ENCODE measurements around the gene HNRNPUL2.
A peak's percentile ranks its signal among the peaks of the same experiment; 100 is the strongest.
"Not testable (repeated sequence)": the region's sequence is repeated elsewhere in the genome, so short reads cannot be mapped to it uniquely, and the experiment has no call there.

The HNRNPUL2 gene

DNA sequence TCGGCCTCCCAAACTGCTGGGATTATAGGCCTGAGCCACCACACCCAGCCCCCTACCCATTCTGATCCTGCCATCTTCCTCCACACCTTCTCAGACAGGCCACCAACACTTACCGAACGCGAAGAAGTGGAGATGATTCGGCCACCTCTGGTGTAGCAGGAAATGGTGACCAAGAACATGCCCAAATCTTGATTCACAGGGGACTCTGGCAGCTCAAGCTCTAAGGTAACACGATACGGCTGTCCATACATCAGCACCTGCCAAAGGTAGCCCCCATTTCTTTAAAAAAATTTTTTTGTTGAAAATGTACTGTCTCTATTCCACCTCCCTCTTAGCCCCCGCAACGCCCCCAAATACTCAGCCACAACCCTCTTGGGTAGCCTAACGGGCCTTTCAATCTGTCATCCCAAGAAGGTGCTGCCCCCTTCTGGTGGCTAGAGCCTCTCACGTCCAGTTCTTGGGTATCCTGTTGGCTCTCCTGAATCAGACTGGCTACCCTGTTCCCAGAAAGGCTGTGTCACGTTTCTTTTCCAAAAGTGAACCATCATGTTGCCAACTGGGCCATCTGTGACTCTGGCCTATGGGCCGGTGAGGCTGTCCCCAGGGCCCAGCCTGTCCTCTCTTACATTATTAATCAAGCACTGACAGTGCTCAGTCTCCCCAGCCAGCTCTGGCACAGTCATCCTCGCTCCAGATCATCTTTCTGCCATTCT, 32.6 kb downstream of the HNRNPUL2 start:
- peak; percentile 77 for DNase-seq

DNA sequence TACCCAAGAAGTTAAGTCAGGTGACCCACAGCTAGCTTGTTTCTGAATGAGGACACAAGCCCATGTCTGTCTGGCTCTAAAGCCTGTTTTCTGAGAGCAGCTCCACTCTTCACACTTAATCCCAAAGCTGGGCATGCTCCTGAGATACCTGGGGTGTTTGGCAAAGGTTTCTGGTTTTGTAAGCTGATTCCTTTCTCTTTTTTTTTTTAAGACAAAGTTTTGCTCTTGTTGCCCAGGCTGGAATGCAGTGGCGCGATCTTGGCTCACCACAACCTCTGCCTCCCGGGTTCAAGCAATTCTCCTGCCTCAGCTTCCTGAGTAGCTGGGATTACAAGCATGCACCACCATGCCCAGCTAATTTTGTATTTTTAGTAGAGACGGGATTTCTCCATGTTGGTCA, 33.6 kb downstream of the HNRNPUL2 start:
- not testable (repeated sequence) for DNase-seq

DNA sequence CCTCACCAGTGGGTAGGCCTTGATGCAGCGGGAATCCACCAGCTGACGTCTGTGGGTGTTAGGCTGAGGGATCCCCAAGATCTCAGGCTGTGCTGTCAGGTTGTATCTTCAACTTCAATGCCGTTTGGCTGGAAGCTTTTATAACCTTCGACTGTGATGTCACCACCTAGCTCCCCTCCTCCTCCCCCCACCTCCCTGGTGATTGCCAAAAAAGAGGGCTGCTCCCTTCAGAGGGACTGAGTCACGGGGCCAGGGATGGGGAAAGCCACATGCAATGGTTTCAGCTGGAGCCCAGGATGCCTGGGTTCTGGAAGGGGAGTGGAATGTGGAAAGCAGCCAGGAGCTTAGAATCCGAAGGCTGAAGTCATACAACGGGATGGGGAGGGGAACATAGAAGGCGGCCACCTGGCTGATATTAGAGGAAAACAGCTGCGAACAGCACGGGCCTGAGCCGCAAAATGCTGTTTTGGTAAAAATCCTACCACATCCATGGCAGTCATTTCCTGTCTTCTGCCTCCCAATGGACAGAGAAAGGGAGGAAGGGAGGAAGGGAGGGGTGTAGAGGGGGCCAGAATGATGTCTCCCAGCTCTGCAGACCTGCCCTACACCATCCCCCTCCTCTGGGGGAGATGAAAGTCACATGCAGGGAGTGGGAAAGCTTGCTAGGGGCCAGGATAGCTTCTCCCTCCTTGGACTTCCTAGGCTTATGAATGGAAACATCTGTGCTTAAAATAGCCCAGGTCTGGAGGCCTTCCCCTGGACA, 37.7 kb downstream of the HNRNPUL2 start, which contains the start of gene LRRN4CL:
Gene LRRN4CL (minus strand): TSS at position 110 of the 763 bp plus-strand sequence. CDS start 1,022 bp downstream, outside the sequence.
- DNase-seq = no peak

DNA sequence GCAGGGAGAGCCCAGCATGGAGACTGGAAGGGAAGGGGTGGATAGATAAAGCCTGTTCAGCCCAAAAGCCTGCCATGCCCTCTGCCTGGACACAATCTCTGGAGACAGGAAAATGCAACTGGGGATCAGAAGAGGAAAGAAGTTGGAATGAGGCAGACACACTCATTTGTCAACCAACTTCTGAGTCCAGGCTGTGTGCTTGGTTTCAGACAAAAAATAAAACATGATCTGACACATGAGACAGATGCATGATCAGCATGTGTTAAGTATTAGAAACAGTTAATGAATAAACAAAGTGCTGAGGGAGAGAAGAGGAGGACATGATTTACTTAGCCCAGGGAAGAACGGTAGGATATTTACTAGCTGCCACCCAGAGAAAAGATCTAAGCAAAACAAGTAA, 38.8 kb downstream of the HNRNPUL2 start:
- DNase-seq = no peak

DNA sequence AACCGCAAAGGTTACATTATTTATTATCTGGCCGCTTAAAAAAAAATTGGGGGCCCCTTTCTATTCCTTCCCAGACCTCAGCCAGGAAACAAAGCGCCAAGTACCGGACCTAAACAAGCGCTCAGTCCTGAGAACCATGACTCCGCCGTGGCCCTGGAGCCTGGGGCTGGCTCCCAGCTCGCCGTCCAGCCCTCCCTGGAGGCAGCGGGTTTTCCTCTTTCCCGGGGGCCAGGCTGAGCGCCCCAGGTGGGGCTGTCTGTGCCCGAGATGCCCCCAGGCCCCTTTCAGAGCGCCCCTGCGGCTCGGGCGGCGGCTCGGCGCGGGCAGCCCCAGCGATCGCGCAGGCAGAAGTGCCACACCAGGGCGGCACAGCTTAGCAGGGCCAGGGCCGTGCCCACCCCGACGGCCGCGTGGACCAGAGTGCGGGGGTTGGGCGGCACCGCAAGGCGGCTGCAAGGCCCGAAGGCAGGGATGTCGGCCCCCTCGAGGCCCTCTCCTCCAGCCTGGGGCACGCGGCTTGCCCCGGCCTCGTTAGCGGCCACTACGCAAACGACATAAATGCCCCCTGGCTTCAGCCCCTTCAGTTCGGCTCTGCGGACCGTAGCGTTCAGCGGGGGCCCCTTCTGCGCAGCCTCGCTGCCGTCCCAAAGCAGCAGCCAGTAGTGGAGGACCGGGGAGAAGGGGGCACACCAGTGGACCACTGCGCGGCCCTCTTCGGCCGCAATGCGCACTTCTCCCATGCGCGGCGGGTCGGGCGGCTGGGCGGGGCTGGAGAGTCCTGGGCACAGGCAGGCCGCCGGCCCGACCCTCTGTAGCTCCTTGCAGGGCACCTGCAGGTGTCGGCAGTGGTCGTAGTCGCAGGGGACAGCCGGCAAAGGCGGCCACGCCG, 39.5 kb downstream of the HNRNPUL2 start:
- DNase-seq = no peak

DNA sequence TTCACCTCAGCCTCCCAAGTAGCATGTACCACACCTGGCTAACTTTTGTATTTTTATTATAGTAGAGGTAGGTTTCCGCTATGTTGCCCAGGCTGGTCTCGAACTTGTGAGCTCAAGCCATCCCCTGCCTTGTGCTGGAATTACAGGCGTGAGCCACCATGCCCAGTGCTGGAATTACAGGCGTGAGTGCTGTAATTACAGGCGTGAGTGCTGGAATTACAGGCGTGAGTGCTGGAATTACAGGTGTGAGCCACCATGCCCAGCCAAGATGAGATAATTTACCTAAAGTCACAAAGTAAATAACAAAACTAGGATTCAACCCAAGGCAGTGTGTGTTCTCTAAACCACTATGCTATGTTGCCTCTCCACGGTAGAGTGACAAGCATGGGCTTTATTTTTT, 44.7 kb downstream of the HNRNPUL2 start:
- DNase-seq = no peak

GRCh38 chr11:62680825-62681240, 46.4 kb downstream of the HNRNPUL2 start:
- DNase-seq = peak; percentile 81

DNA sequence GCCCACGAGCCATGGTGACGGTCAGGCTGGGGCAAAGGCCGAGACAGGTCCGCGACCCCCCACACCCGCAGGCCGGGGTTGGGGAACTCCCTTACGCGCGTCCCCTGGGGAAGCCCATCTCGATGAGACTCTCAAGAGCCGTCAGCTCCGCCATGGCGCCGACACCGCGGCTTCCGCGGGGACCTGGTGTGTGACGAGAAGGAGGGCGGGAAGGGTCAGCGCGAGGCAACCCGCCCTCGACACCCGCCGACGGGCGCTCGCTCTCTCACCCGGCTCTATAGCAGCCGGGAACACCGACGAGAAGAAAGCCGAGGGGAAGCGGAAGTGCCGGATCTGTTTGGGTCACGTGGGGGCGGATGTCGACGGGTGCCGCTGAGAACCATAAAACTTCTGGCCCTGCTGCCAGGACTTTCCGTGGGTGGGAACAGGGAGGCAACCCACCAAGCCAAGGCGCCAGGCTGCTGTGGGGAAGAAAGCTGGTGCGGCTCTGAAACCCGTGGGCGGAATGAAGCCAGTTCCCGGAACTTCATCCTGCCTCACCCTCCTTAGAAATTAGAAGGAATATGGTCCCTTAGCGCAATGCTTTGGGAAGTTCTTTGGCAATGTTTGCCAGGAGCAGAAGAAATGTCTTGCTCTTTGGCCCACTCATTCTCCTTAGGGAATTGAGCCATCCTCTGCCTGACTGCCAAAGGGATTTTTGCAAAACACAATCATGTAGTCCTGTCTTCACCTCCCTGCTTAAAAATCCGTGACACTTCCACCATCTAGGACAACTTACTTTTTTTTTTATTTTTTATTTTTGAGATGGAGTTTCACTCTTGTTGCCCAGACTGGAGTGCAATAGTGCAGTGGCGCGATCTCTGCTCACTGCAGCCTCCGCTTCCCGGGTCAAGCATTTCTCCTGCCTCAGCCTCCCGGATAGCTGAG, 48.2 kb downstream of the HNRNPUL2 start, which contains the start of gene UBXN1:
Gene UBXN1 (minus strand): TSS at position 304 of the 927 bp plus-strand sequence. CDS start 150 bp downstream, at position 154.
- peak; percentile 94 for DNase-seq

DNA sequence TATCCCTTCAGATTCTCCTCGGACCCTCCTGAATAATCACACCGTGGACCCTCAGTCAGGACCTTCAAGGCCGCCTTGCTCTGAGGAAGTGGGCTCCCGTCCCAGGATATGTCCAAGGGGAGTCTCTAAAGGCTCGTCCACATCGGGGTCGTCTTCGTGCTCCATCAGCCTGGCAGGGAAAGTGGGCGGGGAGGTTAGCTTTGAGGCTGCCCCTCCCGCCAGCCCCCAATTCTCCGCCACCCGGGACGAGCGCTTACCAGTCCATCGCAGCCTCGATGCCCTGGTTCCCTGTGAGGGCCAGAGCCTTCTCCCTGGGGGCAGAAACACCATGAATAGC, 48.9 kb downstream of the HNRNPUL2 start:
- DNase-seq = no peak

- no peak for DNase-seq
Measured at GRCh38 chr11:62677714-62678113, 49.5 kb downstream of the HNRNPUL2 start.

DNA sequence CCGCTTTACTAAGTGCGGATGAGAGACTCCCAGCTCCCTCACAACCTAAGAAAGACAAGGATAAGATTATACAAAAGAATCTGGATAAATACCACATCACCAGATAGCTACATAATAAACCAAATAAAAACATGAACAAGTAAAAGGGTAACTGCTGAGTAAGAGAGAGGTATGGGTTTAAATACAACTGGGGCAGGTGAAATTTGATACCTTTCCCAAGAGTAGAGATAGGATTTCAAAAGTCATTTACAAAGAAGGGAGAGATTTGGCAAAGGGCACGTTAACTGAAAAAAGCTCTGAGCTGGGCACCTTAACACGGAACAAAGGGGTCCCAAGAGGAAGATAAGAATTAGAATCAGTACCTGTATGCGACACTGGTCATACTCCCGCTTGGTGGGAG, 50.1 kb downstream of the HNRNPUL2 start:
- DNase-seq = no peak

DNA sequence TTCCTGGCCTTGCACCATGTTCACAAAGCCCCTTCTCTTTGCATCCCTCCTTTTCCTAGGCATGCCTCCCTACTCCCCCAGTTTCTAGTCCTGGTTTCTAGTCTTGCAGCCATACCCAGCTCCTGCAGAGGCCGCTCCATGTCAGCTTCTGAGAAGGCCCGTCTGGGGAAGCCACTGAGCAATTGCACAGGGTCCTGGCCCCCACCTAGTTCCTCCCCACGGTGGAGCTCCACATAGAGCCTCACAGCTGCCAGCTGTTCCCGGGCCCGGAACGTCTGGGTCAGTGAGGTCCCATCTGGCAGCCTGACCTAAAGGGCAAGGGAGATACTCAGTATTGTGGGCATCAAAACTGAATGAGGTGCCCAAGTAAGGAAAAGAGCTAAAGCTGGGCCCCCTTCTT, 50.6 kb downstream of the HNRNPUL2 start:
- no peak for DNase-seq

- DNase-seq = not testable (repeated sequence)
Measured at GRCh38 chr11:62675415-62675814, 51.8 kb downstream of the HNRNPUL2 start.

- no peak for DNase-seq
Measured at GRCh38 chr11:62673196-62673525, 54.1 kb downstream of the HNRNPUL2 start.

DNA sequence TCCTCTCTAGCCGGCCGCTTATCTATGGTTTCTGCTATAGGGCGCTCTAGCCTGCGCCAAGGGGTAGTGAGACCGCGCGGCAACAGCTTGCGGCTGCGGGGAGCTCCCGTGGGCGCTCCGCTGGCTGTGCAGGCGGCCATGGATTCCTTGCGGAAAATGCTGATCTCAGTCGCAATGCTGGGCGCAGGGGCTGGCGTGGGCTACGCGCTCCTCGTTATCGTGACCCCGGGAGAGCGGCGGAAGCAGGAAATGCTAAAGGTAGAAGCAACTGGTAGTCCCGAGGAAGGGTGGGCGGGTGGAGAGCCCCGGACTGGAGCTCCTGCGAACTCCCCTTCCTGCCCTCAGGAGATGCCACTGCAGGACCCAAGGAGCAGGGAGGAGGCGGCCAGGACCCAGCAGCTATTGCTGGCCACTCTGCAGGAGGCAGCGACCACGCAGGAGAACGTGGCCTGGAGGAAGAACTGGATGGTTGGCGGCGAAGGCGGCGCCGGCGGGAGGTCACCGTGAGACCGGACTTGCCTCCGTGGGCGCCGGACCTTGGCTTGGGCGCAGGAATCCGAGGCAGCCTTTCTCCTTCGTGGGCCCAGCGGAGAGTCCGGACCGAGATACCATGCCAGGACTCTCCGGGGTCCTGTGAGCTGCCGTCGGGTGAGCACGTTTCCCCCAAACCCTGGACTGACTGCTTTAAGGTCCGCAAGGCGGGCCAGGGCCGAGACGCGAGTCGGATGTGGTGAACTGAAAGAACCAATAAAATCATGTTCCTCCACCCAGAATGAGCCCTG, 55.5 kb downstream of the HNRNPUL2 start, which contains the start of the genes LBHD1 and UQCC3:
Gene LBHD1 (minus strand): TSS at position 660 of the 782 bp plus-strand sequence. CDS start 2,236 bp downstream, outside the sequence.
Gene UQCC3 (plus strand): TSS at position 66 of the 782 bp plus-strand sequence. CDS start 73 bp downstream, at position 139.
- DNase-seq = peak; percentile 86

DNA sequence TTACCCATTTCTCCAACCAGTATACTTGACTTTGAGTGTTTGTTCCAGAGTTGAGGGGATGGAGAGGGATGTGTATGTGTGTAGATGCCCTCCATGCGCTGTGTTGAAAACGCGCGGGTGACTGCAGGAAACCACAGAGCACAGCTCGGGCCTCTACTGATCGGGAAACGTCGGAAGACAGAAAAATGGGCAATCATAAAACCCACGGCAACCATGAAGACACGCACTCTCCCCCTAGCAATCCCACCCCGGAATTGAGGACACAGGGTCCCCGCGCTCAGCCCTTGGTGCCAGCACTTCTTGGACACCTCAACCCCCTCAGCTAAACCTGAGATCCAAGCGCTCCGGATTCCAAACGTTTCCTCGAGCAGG, 56.0 kb downstream of the HNRNPUL2 start:
- DNase-seq = no peak

DNA sequence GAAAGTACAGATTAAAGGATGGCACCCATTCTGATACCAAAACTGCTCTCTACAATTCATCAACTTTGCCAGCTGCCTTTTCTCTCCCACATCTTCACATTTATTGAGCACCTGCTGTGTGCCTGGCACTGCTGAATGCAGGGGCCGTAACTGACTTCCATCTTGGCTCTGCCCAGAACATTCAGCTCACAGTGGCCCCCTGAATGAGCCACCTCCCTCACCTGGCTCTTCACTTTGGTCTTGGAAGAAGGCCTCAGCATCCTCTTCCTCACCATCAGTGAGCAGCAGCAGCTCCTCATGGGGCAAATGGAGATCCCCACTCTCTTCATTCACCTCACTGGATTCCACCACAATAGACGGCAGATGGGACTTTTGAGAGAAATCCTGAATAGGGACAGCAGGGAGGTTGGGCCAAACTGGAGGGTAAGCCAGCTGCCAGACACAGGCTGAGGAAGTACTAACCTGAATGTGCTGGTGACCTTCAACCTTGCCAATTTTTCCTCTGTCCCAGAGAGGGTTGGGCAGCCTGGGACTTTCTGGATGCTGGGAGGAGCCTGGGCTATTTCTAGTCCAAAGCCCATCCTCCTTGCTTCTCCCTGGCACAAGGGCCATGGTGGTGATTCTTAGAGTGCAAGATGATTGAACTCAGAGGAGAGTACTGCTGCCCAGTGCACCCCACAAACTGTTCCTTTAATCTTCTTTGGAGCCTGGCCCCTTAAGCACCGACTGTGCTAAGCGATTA, 57.7 kb downstream of the HNRNPUL2 start:
- DNase-seq = no peak

DNA sequence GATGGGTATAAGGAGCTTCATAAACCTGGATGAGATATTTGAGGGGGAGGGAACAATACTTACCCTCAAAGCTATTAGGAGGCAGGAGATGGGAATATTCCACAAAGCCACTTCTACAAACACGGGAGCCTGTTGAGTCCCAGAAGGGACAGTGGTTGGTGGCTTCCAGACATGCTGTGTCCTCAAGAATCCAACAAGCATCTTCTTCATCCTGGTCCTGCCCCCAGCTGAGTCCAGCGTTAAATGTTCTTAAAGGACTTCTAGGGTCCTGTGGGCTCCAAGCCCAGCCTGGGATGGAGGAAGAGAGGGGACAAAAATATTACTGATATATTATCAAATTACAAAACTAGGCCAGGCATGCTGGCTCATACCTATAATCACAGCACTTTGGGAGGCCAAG, 59.8 kb downstream of the HNRNPUL2 start:
- DNase-seq = no peak

GRCh38 chr11:62666259-62666926, 60.9 kb downstream of the HNRNPUL2 start:
- peak; percentile 23 for DNase-seq

All from RPMI8226 (cell line).